Keratinocyte (primary cell): ENCODE measurements around the gene PTGES2. TPM values are rescaled to one million over a fixed set of nuclear protein-coding genes. Genes with fewer than 3 reads are reported as not detected.
A peak's percentile ranks its signal among the peaks of the same experiment; 100 is the strongest.

Experiments
- DNase-seq: peaks from one replicate; pipeline ENCODE4 v3.0.0-alpha.2; 2011; ENCODE audit warnings: low read depth, missing footprints, low spot score
- FAIRE-seq: peaks from 2 replicates; lab custom pipeline; 2011; peaks lifted over from hg19 to GRCh38; lab: Jason Lieb, UNC
- H2AFZ ChIP-seq: 2 replicates; pipeline ENCODE4 v1.6.0; 2012; ENCODE audit warnings: low read length, control low read depth, inconsistent platforms; ENCODE audit not compliant: control insufficient read depth
- H3K27ac ChIP-seq: 2 replicates; pipeline ENCODE4 v1.5.1; 2011; ENCODE audit warnings: low read length; ENCODE audit not compliant: control insufficient read depth, insufficient read depth
- H3K27me3 ChIP-seq: 3 replicates; pipeline ENCODE4 v1.6.0; 2011; ENCODE audit warnings: low read length; ENCODE audit not compliant: control insufficient read depth, insufficient read depth; ENCODE audit errors: extremely low read depth
- H3K36me3 ChIP-seq, 2 experiments: 2 replicates in 1 of 2; 3 replicates in 1 of 2; pipeline ENCODE4 v1.5.1; 2011; ENCODE audit warnings: low read length in 2 of 2, mild to moderate bottlenecking in 1 of 2; ENCODE audit not compliant: control insufficient read depth in 2 of 2, insufficient read depth in 2 of 2; ENCODE audit errors: extremely low read depth in 1 of 2
- H3K4me1 ChIP-seq: 3 replicates; pipeline ENCODE4 v1.5.1; 2011; ENCODE audit warnings: low read length; ENCODE audit not compliant: control insufficient read depth, insufficient read depth; ENCODE audit errors: extremely low read depth
- H3K4me2 ChIP-seq: 3 replicates; pipeline ENCODE4 v1.6.0; 2011; ENCODE audit warnings: low read depth, low read length; ENCODE audit not compliant: control insufficient read depth, insufficient read depth; ENCODE audit errors: extremely low read depth
- H3K4me3 ChIP-seq, 3 experiments: fragments of 200-600 bp in 1 of 3; sonication (generic) in 1 of 3; 2 replicates in 2 of 3; 3 replicates in 1 of 3; pipeline ENCODE4 v1.5.1; 2011 to 2016; ENCODE audit warnings: low read length in 3 of 3, mild to moderate bottlenecking in 3 of 3, control low read depth in 2 of 3, inconsistent platforms in 1 of 3, low read depth in 1 of 3, mixed read lengths in 1 of 3, mixed run types in 1 of 3, moderate library complexity in 1 of 3; ENCODE audit not compliant: control insufficient read depth in 2 of 3, insufficient read depth in 2 of 3; ENCODE audit errors: extremely low read depth in 1 of 3
- H3K79me2 ChIP-seq: 2 replicates; pipeline ENCODE4 v1.6.0; 2012; ENCODE audit warnings: low read length; ENCODE audit not compliant: control insufficient read depth, insufficient read depth
- H3K9ac ChIP-seq: 3 replicates; pipeline ENCODE4 v1.6.0; 2011; ENCODE audit warnings: low read length; ENCODE audit not compliant: control insufficient read depth, insufficient read depth; ENCODE audit errors: extremely low read depth
- H3K9me1 ChIP-seq: 3 replicates; pipeline ENCODE4 v1.6.0; 2011; ENCODE audit warnings: low read length; ENCODE audit not compliant: control insufficient read depth, insufficient read depth; ENCODE audit errors: extremely low read depth
- H3K9me3 ChIP-seq: 2 replicates; pipeline ENCODE4 v1.5.1; 2012; ENCODE audit warnings: low read depth, low read length; ENCODE audit not compliant: control insufficient read depth
- H4K20me1 ChIP-seq: 3 replicates; pipeline ENCODE4 v1.6.0; 2011; ENCODE audit warnings: low read length; ENCODE audit not compliant: control insufficient read depth, insufficient read depth; ENCODE audit errors: extremely low read depth
- CTCF ChIP-seq, 3 experiments: IDR thresholded peaks in 1 of 3; conservative IDR thresholded peaks in 1 of 3; optimal IDR thresholded peaks in 1 of 3; 2 replicates in 2 of 3; 3 replicates in 1 of 3; pipeline versions ENCODE3 to v1.5.1; 2011; ENCODE audit warnings: low read length in 3 of 3, mild to moderate bottlenecking in 3 of 3, moderate library complexity in 2 of 3, control low read depth in 1 of 3, inconsistent platforms in 1 of 3; ENCODE audit not compliant: insufficient read depth in 2 of 3; ENCODE audit errors: extremely low read depth in 1 of 3
- EZH2 ChIP-seq: IDR thresholded peaks from one replicate; pipeline ENCODE4 v1.6.1; 2012; ENCODE audit warnings: inconsistent platforms, mild to moderate bottlenecking, low read length, moderate library complexity
- dilution Hi-C: fragments of 300-500 bp; cut with MboI; formaldehyde crosslinking; loops from one replicate; pipeline ENCODE4 v1.7.0; 2020; ENCODE audit warnings: low sequenced_read_pairs; ENCODE audit not compliant: extremely low pct_ligation_motif_present
- polyA plus RNA-seq, 5 experiments: library from polyadenylated mRNA; depleted of rRNA in 3 of 5; stranded (reverse) in 3 of 5; stranded (forward) in 1 of 5; unstranded in 1 of 5; fragments of >200 nt; gene quantifications; 1 replicate in 1 of 5; 2 replicates in 3 of 5; 3 replicates in 1 of 5; pipeline versions ENCODE4 v1.2.1 to v1.2.3, GENCODE V29; 2011 to 2012; ENCODE audit warnings: missing spikeins in 2 of 5, low read depth in 1 of 5, low replicate concordance in 1 of 5

PTGES2 gene
- polyA plus RNA-seq, 1 donor (not counting 4 experiments of a cell fraction or from before 2014, with no cell fraction given): 68.7 TPM

DNA sequence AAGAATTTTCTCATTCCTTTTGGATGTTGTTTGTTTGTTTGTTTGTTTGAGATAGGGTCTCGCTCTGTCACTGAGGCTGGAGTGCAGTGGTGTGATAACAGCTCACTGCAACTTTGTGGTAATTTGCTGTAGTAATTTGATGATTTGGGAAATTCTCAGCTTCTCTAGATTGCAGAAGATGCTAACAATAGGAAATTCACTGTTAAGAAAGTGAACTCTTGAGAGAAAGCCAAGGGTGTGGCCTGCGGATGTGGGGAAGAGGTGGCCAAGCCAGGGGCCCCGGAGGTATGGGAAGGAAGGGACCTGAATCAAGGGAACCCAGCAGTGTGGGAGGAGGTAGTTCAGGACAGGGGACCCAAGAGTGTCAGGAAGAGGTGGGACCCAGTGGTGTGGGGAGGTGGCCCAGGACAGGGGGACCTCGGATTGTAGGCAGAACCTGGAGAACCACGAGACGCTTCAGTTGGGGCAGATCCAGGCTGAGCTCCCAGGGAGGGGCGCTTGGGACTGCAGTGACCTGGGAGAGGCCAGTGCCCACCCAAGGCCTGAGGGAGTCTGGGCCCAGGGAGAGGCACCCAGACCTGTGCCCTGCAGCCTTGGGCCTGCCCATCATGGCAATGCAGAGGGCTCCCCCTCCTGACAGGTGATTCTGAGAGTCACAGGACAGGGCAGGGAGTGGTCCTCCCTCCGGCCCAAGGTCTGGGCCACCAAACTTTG, 16.2 kb upstream of the PTGES2 start:
- dilution Hi-C loops: no loop called here
- FAIRE-seq: peak; percentile 69
- Histone ChIP-seq H3K27ac (peak overlapping the region; percentile 86), H3K9me3 (no peaks in the 10 kb centered on the region), H3K9ac (peak overlapping the region; percentile 30), H3K36me3 (no peaks in the 10 kb centered on the region), H3K79me2 (no peaks in the 10 kb centered on the region), H2AFZ (peak overlapping the region; percentile 76), H3K4me1 (peaks cover 41% of the 10 kb centered on the region), H3K27me3 (no peaks in the 10 kb centered on the region), H3K9me1 (no peaks in the 10 kb centered on the region), H3K4me2 (peak overlapping the region; percentile 64), H4K20me1 (no peaks in the 10 kb centered on the region), H3K4me3 (no peak overlapping the region)
- no peak for DNase-seq
- TF ChIP-seq EZH2: no peak
- TF ChIP-seq CTCF (optimal IDR thresholded peaks at IDR 0.05 in 1 of 3, IDR thresholded peaks at IDR 0.05 in 1 of 3, conservative IDR thresholded peaks at IDR 0.05 in 1 of 3; ENCODE audit: extremely low read depth in 1 of 3, insufficient read depth in 2 of 3, low read length in 3 of 3): no peak

DNA sequence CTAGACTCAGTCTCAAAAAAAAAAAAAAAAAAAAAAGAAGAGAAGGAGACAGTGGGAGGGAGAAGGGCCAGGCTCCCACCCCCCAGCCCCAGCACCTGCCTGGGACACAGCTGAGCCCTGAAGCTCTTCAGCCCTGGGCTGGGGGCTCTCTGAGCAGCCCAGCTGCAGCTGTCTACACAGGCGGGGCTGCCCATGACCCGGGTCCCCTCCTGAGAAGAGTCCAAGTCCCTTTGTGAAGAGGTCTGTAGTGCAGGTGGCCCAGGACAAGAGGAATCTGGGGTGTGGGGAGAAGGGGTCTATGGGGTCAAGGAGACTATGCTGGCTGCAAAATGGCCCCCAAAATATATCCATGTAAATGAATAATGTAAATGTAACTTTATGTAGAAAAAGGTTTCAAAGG, 15.1 kb upstream of the PTGES2 start:
- Histone ChIP-seq H2AFZ (no peak overlapping the region), H3K27ac (no peak overlapping the region), H3K27me3 (no peaks in the 10 kb centered on the region), H3K4me2 (no peak overlapping the region), H3K79me2 (no peaks in the 10 kb centered on the region), H4K20me1 (no peaks in the 10 kb centered on the region), H3K4me1 (peaks cover 36% of the 10 kb centered on the region), H3K9me3 (no peaks in the 10 kb centered on the region), H3K36me3 (no peaks in the 10 kb centered on the region), H3K4me3 (no peak overlapping the region), H3K9me1 (no peaks in the 10 kb centered on the region), H3K9ac (no peak overlapping the region)
- FAIRE-seq (no peak), DNase-seq (no peak)
- TF ChIP-seq CTCF (optimal IDR thresholded peaks at IDR 0.05 in 1 of 3, IDR thresholded peaks at IDR 0.05 in 1 of 3, conservative IDR thresholded peaks at IDR 0.05 in 1 of 3; ENCODE audit: extremely low read depth in 1 of 3, insufficient read depth in 2 of 3, low read length in 3 of 3): no peak
- no peak for TF ChIP-seq EZH2
- dilution Hi-C loops: no loop called here
